ENCODE results near the gene AUTS2. TPM values are rescaled to one million over a fixed set of nuclear protein-coding genes. Genes with fewer than 3 reads are reported as not detected.
"Not testable (repeated sequence)": the region's sequence is repeated elsewhere in the genome, so short reads cannot be mapped to it uniquely, and the experiment has no call there.

Gene AUTS2
- polyA plus RNA-seq, 6 donors from 2014 or later = 8.8 to 28.0 (median 20.9) TPM

- H3K27me3 Mint-ChIP-seq = no peaks in the 10 kb centered on the region
- no peaks in the 10 kb centered on the region for H3K36me3 Mint-ChIP-seq
- H3K9me3 Mint-ChIP-seq = no peaks in the 10 kb centered on the region
- no peak overlapping the region for H3K4me3 Mint-ChIP-seq
- ATAC-seq (ENCODE audit: low read depth in 2 of 2) (no peak), DNase-seq (no peak)
- no peaks in the 10 kb centered on the region for H3K4me1 Mint-ChIP-seq
- peak overlapping the region in 1 of 6 donors; percentile 6 for H3K27ac Mint-ChIP-seq
Observed at GRCh38 chr7:69778138-69778537, 179.9 kb downstream of the AUTS2 start.

- ATAC-seq (ENCODE audit: low read depth in 2 of 2) = no peak
- no peaks in the 10 kb centered on the region for H3K9me3 Mint-ChIP-seq
- DNase-seq = no peak
- H3K27ac Mint-ChIP-seq = no peak overlapping the region
- H3K36me3 Mint-ChIP-seq = no peaks in the 10 kb centered on the region
- H3K27me3 Mint-ChIP-seq = no peaks in the 10 kb centered on the region
- H3K4me1 Mint-ChIP-seq = no peaks in the 10 kb centered on the region
- H3K4me3 Mint-ChIP-seq = no peak overlapping the region
Observed at GRCh38 chr7:69780379-69780778, 182.1 kb downstream of the AUTS2 start.

GRCh38 chr7:69781412-69781846, 183.2 kb downstream of the AUTS2 start:
- Mint-ChIP-seq H3K36me3 (no peaks in the 10 kb centered on the region), H3K27ac (peak overlapping the region in 1 of 6 donors; percentile 47), H3K27me3 (no peaks in the 10 kb centered on the region), H3K4me1 (no peaks in the 10 kb centered on the region), H3K4me3 (no peak overlapping the region), H3K9me3 (peaks cover 0 to 4% (median 0%) of the 10 kb centered on the region in 7 donors)
- ATAC-seq (ENCODE audit: low read depth in 2 of 2) (no peak), DNase-seq (no peak)

GRCh38 chr7:69782917-69783684, 184.8 kb downstream of the AUTS2 start:
- peaks cover 0 to 4% (median 0%) of the 10 kb centered on the region in 7 donors for H3K9me3 Mint-ChIP-seq
- peaks cover 0 to 1% (median 0%) of the 10 kb centered on the region in 3 donors for H3K4me1 Mint-ChIP-seq
- H3K4me3 Mint-ChIP-seq = no peak overlapping the region
- no peaks in the 10 kb centered on the region for H3K27me3 Mint-ChIP-seq
- DNase-seq (no peak), ATAC-seq (ENCODE audit: low read depth in 2 of 2) (no peak)
- no peak overlapping the region for H3K27ac Mint-ChIP-seq
- H3K36me3 Mint-ChIP-seq = no peaks in the 10 kb centered on the region

GRCh38 chr7:69786130-69786529, 187.9 kb downstream of the AUTS2 start:
- ATAC-seq (ENCODE audit: low read depth in 2 of 2); H3K4me3 Mint-ChIP-seq; H3K9me3 Mint-ChIP-seq; H3K36me3 Mint-ChIP-seq; H3K27me3 Mint-ChIP-seq; H3K27ac Mint-ChIP-seq; DNase-seq: not testable (repeated sequence)
- H3K4me1 Mint-ChIP-seq = peaks cover 0 to 12% (median 12%) of the 10 kb centered on the region in 3 donors

- ATAC-seq (ENCODE audit: low read depth in 2 of 2) = no peak
- H3K27ac Mint-ChIP-seq = no peak overlapping the region
- no peak overlapping the region for H3K4me3 Mint-ChIP-seq
Observed at GRCh38 chr7:69786730-69787395, 188.6 kb downstream of the AUTS2 start.

GRCh38 chr7:69787736-69788431, 189.6 kb downstream of the AUTS2 start:
- ATAC-seq (ENCODE audit: low read depth in 2 of 2) (no peak), DNase-seq (no peak)
- H3K4me1 Mint-ChIP-seq = peaks cover 0 to 22% (median 12%) of the 10 kb centered on the region in 3 donors
- H3K4me3 Mint-ChIP-seq = peak overlapping the region in 1 of 8 donors; percentile 22
- H3K9me3 Mint-ChIP-seq = peaks cover 0 to 4% (median 0%) of the 10 kb centered on the region in 7 donors
- no peak overlapping the region for H3K27ac Mint-ChIP-seq
- H3K27me3 Mint-ChIP-seq = no peaks in the 10 kb centered on the region
- no peaks in the 10 kb centered on the region for H3K36me3 Mint-ChIP-seq

More at GRCh38 chr7:69786730-69787395, 188.6 kb downstream of the AUTS2 start:
- peaks cover 0 to 4% (median 0%) of the 10 kb centered on the region in 7 donors for H3K9me3 Mint-ChIP-seq
- no peaks in the 10 kb centered on the region for H3K27me3 Mint-ChIP-seq
- DNase-seq = no peak
- peaks cover 0 to 16% (median 12%) of the 10 kb centered on the region in 3 donors for H3K4me1 Mint-ChIP-seq
- H3K36me3 Mint-ChIP-seq = no peaks in the 10 kb centered on the region

- H3K4me3 Mint-ChIP-seq = no peak overlapping the region
- H3K27ac Mint-ChIP-seq = no peak overlapping the region
- no peaks in the 10 kb centered on the region for H3K27me3 Mint-ChIP-seq
- DNase-seq = no peak
- ATAC-seq (ENCODE audit: low read depth in 2 of 2) = no peak
- H3K9me3 Mint-ChIP-seq = peaks cover 0 to 4% (median 0%) of the 10 kb centered on the region in 7 donors
- peaks cover 0 to 22% (median 12%) of the 10 kb centered on the region in 3 donors for H3K4me1 Mint-ChIP-seq
- no peaks in the 10 kb centered on the region for H3K36me3 Mint-ChIP-seq
Observed at GRCh38 chr7:69789563-69789962, 191.3 kb downstream of the AUTS2 start.

- ATAC-seq (ENCODE audit: low read depth in 2 of 2) (no peak), DNase-seq (no peak)
- H3K9me3 Mint-ChIP-seq = peaks cover 0 to 3% (median 0%) of the 10 kb centered on the region in 7 donors
- H3K36me3 Mint-ChIP-seq = no peaks in the 10 kb centered on the region
- H3K4me1 Mint-ChIP-seq = peaks cover 3 to 25% (median 12%) of the 10 kb centered on the region in 3 donors
- peak overlapping the region in 2 of 6 donors; percentile 13 to 42 for H3K27ac Mint-ChIP-seq
- H3K4me3 Mint-ChIP-seq = no peak overlapping the region
- H3K27me3 Mint-ChIP-seq = no peaks in the 10 kb centered on the region
Observed at GRCh38 chr7:69790977-69791724, 192.9 kb downstream of the AUTS2 start.

- ATAC-seq (ENCODE audit: low read depth in 2 of 2) = no peak
- no peak for DNase-seq
- Mint-ChIP-seq H3K9me3 (no peaks in the 10 kb centered on the region), H3K36me3 (no peaks in the 10 kb centered on the region), H3K4me3 (no peak overlapping the region), H3K27me3 (no peaks in the 10 kb centered on the region), H3K4me1 (peaks cover 3 to 29% (median 12%) of the 10 kb centered on the region in 3 donors), H3K27ac (peak overlapping the region in 1 of 6 donors; percentile 6)
Observed at GRCh38 chr7:69791739-69792138, 193.5 kb downstream of the AUTS2 start.

- Mint-ChIP-seq H3K27ac (peak overlapping the region in 1 of 6 donors; percentile 35), H3K4me1 (peaks cover under 1 to 30% (median 7%) of the 10 kb centered on the region in 3 donors), H3K27me3 (no peaks in the 10 kb centered on the region), H3K36me3 (no peaks in the 10 kb centered on the region), H3K9me3 (no peaks in the 10 kb centered on the region), H3K4me3 (no peak overlapping the region)
- no peak for ATAC-seq (ENCODE audit: low read depth in 2 of 2)
- DNase-seq = no peak
Observed at GRCh38 chr7:69795932-69796331, 197.7 kb downstream of the AUTS2 start.

GRCh38 chr7:69796416-69796815, 198.1 kb downstream of the AUTS2 start:
- Mint-ChIP-seq H3K9me3 (no peaks in the 10 kb centered on the region), H3K27ac (peak overlapping the region in 1 of 6 donors; percentile 35), H3K4me3 (no peak overlapping the region), H3K4me1 (peaks cover 0 to 29% (median 7%) of the 10 kb centered on the region in 3 donors), H3K36me3 (no peaks in the 10 kb centered on the region), H3K27me3 (no peaks in the 10 kb centered on the region)
- no peak for DNase-seq
- ATAC-seq (ENCODE audit: low read depth in 2 of 2) = no peak

Measured in naive B cell (primary cell).